ENCODE results near the gene HOXD3.

The HOXD3 gene

GRCh38 chr2:176156807-176157498 lies at the start of gene HOXD3:
Gene HOXD3, plus strand, starts transcription at chr2:176157307. Its CDS starts 11,808 bp downstream, at chr2:176169115.
- FAIRE-seq = no peak

GRCh38 chr2:176107731-176108181 lies 49.4 kb upstream of the HOXD3 start:
- no peak for FAIRE-seq

GRCh38 chr2:176109192-176109901 lies 47.8 kb upstream of the HOXD3 start:
- no peak for FAIRE-seq

- no peak for FAIRE-seq
Measured at GRCh38 chr2:176109946-176110345, 47.2 kb upstream of the HOXD3 start.

- FAIRE-seq = no peak
Measured at GRCh38 chr2:176110415-176111308, 46.4 kb upstream of the HOXD3 start.

- no peak for FAIRE-seq
Measured at GRCh38 chr2:176111309-176111663, 45.8 kb upstream of the HOXD3 start.

- FAIRE-seq = no peak
Measured at GRCh38 chr2:176111846-176112374, 45.2 kb upstream of the HOXD3 start.

GRCh38 chr2:176112375-176113302 lies 44.5 kb upstream of the HOXD3 start:
- FAIRE-seq = no peak

GRCh38 chr2:176114120-176114929 lies 42.8 kb upstream of the HOXD3 start:
- no peak for FAIRE-seq

GRCh38 chr2:176114930-176115625 lies 42.0 kb upstream of the HOXD3 start:
- no peak for FAIRE-seq

- FAIRE-seq = no peak
Measured at GRCh38 chr2:176115883-176116813, 41.0 kb upstream of the HOXD3 start, which contains the start of gene HOXD10. Gene HOXD10, plus strand, starts transcription at chr2:176116778. Its CDS starts 56 bp downstream, at chr2:176116834.

GRCh38 chr2:176117162-176117822 lies 39.8 kb upstream of the HOXD3 start:
- FAIRE-seq = no peak

GRCh38 chr2:176117823-176118371 lies 39.2 kb upstream of the HOXD3 start:
- FAIRE-seq = no peak

- FAIRE-seq = no peak
Measured at GRCh38 chr2:176118601-176119339, 38.3 kb upstream of the HOXD3 start.

GRCh38 chr2:176120364-176121189 lies 36.5 kb upstream of the HOXD3 start:
- no peak for FAIRE-seq

All from islet of Langerhans (tissue), 1 donor.